NCI-H1105 (cell line): ENCODE measurements around the gene CHCHD6.
A peak's percentile ranks its signal among the peaks of the same experiment; 100 is the strongest.

Experiments
- DNase-seq: peaks from one replicate; lab custom pipeline; 2025; lab: John Stamatoyannopoulos, UW

CHCHD6 gene

DNA sequence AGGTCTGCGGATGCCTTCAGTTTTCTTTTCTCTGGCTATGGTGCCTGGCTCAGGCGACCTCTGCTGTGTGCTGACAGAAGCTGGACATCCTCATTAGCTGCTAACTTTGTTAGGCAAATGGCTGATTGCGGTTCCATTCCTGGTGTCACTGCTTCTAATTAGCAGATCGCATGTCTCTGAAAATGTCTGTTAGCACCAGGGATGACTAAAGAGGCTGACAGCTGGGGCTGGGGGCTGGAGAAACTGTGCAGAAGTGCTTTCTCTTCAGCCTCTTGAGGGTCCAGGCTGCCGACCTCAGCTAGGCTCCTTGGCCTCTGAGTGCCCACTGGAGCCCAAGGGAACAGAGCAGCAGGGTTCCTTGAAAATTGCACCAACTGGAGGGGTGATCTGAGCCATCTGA, 39.3 kb downstream of the CHCHD6 start:
- DNase-seq: no peak

DNA sequence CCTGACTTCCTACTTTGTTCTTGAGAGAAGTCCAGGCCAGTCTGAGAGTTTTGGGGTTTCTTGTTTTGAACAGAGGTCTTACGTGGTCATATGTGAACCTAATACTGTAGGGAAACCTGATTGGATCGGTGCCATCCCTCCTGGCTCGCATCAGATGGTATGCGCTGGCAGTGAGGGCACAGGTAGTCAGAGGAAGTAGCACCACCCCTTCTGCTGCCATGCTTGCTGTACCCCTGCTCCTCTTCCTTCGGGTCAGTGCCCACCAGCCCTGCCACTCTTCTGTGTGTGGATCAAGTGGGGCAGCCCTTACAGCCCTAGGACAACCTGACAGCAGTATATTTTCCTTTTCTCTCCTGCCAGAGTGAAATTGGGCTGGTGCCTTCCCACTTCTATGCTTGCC, 39.7 kb downstream of the CHCHD6 start:
- no peak for DNase-seq

DNA sequence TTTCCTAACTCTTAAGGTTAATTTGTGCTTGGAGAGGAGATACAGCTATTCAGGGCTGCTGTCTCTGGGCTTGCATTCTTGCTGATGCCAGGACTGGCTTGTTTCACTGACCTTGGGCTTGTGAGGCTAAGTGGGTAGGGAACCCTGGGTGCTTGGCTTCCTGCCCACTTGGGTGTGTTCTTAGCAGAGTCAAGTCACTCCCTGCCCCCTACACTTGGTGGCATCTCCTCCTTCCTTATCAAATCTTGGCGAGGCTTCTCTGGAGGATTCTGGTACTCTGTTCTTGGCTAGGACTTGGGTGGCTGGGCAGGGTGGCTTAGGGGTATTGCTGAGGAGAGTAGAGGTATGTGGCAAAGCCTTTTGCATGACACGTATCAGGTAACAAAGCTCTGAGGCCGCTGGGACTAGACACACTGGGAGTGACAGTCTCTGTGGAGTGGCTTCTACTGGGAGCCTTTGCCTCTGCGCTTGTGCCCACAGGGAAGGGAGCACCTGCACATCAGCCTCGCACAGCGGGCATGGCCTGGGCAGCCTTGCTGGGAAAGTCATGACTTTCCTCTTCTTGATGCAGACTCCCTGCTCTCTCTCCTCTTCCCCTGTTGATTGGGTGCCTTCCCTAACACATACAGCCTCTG, 41.8 kb downstream of the CHCHD6 start:
- DNase-seq: no peak

DNA sequence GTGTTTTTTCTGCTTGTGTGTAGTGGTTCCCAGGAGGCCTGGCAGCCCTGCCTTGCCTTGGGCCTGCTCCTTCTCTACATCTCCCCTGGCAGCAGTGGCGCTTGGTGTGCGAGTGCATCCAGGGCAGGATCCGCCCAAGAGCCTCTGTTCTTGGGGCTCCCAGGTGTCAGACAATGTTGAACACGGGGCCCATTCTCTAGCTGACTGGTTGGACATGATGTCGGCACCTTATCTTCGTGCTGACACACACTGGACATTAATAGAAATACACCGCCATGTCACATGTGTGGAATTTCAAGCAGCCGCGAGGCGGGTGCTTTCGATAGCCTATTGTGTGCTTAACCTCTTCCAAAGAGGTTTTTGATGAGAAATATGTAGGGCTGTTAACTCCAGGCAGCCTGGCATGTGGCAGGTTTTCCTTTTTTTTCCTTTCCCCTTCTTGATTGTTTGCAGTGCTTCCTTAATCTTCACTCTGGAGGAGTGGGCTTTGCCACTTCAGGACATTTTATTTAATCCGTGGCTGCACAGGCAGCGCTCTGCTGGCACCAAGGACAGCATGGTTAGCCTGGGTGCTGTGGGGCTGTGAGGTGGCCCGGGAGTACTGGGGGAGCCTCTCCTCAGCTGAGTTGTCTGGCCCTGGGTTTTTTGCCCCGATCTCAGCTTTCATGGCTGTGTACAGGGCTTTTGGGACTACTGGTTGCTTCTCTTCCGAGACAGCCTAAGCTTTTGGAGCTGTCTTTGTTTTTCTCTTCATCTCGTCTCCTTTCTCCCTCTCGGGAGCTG, 42.5 kb downstream of the CHCHD6 start:
- no peak for DNase-seq

DNA sequence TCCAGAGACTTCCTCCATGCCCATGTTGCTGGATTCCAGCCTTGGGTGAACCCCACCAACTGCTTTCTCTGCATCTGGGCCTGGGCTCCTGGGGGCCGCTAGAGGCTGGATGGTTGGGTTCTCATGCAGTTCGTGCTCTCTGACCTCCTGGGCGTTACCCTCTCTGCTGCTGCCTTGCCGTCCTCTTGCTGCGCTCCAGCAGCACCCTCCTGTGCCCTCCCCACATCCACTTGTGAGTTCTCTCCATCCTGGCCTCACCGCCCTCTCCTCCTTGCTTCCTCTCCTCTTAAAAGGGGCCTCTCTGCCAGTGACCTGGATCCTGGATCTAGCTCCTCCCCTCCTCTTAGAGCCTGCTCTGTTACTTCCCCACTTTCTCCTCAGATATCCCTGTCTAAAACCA, 43.7 kb downstream of the CHCHD6 start:
- no peak for DNase-seq

DNA sequence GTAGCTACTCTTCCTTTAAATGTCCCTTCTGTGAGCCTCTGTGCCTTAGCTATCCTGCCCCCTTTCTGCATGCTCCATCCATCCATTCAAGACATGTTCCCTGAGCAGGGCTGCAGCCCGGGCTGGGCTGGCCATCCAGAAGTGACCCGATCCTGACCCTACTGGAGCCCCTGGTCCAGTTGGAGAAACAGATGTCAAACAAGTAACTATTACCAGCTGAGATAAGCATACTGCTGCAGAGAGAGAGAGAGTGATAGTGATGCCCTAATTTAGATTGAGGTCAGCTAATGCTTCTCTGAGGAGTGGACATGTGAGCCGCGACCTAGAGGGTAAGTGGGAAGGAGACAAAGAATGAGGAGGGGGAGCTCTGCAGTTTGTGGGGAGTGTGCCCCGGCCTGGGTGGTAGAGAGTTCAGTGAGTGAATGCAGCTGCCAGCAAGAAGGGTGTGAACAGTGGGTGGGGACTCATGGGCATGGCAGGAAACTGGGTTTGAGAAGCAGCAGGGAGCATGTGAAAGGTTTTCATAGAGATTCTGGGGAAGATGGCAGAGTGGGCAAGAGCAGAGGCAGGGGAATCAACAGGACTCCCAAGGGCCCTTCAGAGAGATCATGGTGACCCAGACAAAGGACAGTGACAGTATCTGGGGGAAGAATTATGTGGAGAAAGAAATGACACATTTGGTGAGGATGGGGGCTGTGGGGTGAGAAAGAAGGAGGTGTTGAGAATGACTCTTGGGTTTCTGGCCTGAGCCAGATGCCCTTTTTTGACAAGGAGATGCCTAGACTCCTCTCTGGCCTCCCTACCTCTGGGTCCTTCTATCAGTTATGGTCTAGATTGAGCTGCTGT, 44.9 kb downstream of the CHCHD6 start:
- DNase-seq: no peak

DNA sequence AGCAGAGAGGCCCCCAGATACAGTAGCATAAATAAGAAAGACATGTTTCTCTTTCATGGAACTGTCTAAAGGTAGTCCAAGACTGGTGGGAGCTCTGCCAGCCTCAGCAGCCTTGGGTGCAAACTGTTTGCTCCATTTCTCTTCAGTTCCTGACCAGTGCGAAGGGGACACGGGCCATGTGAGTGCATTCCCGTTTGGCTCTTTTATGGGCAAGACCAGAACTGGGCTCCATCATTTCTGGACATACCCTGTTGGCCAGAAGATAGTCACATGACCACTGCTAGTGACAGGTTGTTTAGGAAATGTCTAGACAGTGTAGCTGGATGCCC, 45.5 kb downstream of the CHCHD6 start:
- no peak for DNase-seq

DNA sequence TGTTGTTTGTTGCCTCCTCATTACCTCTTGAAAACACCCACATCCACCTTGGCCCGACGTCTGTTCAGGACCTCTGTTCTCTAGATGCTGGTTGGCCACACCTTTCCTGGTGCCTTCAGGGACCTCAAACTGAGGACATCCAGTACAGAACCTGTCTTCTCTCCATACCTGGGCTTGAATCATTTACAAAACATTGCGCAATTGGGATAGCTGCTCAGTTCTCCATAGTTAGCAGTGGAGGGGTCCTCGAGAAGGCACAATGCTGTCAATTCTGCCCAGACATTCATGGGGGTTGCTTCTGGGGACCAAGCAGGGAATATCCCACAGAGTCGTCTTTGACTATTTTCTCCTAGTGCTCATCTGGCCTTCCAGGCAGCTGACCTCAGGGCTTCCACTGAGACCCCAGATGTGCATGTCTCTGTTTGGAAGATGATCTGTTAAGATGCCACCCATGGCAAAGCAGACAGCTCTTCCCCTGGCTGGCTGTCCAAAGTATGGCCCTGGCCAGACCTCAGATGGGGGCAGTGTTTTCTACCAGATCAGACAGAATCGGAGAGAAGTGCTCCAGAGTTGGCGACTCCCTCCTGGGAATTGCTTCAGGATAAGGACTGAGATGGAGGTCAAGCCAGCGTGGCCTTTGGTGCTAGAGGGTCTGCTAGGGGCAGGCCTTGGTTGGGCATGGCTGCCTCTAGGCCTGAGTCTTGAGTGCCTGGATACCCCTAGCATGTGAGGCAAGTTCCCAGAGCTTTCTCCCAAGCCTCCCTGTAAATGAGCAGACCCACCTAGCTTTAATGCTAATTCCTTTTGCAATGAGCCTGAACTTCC, 46.1 kb downstream of the CHCHD6 start:
- DNase-seq: no peak

DNA sequence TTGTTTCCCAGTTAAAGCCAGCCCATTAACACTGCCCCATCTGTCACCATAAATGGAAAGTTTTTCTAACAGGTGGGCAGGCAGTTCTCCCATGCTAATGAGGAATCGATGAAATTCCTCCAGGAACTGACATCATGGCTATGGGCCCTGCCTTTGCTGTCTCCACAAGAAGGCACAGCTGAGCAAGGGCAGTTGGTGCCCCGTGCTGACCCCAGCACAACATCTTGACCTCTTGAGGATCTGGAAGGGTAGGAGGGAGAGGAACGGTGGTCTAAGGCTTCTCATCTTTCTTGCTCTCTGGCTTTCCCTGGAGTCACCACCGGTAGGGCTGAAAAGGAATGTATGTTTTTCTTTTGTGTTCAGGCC, 46.7 kb downstream of the CHCHD6 start:
- no peak for DNase-seq

DNA sequence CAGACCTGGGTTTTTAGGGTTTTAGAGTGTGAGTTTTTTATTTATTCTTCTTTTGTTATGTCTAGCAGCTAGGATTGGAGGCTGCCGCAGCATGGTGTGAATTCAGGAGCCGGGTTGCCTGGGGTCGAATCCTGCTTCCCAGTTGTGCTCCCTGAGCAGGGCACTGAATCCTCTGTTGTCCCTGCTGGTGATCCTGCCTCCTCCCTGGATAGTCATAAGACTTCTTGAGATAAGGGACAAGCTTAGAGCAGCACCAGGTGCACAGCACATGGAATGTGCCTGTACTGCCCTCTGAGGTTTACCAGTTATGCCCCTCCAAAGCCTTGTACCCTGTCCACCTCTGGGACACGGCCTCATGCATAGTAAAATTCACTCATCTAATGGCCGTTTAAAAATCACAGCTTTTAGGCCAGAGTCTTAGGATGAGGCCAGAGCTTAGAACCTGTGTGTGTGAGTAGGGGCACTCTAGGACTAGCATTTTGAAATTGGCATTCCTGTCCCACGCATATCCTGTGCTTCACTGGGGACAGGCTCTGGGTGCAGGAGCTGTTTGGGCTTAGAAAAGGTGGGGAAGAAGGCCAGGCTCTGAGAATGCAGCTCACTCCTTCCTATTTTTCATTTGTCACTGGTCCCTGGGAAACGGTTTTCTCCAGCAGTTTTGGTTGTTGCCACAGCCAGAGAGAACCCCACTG, 47.7 kb downstream of the CHCHD6 start:
- DNase-seq: no peak

DNA sequence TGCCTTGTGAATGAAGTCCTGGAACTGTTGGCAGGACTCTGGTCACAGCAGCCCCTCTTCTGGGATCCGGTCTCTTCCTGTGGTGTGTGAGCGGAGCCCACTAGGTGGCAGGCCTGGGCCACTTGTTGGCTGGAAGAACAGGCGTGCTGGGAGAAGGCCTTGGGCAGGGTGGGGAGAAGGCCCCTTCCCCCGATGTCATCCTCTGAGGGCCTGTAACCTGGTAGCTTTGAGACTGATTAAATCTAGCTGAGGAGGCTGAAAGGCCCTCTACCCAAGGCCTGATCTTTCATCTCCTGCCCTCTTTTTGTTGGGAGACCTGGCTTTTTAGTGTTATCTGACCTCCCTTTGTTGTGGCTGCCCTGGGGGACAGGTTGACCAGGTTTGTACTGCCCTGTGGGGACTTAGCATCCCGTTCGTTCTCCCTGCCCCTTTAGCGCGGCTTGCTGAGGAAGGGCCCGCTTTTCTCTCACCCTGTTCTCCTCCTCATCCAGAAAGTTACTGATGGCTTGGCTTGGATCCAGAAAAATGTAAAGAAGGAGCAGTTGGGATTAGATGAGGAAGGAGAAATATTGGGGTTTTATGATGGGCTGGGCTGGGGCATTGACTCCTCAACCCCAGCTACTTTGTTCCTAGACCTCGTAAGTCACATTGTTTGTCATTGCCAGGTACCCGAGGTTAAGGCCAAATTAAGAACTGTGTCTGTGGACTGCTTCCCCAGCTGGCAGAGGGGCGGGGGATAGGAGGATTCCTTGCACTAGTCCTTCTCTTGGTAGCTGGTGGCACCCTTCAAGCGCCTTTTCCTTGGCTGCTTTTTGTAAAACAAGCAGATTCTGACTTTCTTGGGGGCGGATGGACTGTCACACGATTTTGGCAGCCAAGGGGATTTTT, 48.5 kb downstream of the CHCHD6 start:
- DNase-seq: peak; percentile 83

DNA sequence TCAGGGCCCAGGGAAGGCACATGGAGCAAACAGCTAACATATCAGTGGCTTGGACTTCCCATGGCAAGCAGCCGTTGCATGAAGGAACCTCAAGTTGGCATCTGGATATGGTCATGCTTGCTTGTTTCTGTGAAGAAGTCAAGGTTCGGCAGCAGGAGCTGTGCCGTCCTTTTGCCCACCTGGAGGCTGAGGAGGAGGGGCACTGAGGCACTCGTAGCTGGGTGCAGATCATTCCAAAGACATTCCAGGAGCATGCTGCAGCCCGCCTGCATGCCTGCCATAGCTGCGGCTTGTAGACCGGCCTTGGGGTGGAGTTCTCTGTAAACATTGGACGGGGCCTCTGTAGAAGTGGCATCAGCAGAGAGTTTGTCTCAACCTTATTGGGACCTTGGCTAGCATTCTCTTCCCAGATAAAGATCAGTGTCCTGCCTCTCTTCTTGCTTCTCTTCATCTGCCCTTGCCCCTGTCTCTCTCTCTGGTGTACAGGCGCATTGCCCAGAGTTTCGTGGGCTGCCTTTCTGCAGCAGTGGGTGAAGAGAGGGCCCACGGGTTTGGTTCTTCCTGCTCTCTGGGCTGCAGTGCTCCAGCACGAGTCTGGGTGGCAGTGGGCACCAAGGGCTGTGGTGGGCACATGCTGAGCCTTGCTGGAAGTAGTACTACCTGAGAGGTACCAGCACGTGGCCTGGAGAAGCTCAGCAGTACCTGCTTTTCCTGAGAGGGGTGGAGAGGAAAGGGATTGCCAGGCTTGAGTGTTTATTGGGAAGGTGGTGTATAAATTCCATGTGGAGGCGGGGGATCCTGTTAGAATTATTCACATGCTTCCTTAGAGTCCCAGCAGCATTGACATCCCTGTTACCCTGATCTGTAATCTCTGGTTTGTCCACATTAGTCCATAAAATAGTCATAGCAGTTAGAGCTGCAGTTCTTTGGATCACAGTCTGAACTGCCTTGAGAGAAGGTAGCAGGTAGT, 49.4 kb downstream of the CHCHD6 start:
- DNase-seq: no peak

DNA sequence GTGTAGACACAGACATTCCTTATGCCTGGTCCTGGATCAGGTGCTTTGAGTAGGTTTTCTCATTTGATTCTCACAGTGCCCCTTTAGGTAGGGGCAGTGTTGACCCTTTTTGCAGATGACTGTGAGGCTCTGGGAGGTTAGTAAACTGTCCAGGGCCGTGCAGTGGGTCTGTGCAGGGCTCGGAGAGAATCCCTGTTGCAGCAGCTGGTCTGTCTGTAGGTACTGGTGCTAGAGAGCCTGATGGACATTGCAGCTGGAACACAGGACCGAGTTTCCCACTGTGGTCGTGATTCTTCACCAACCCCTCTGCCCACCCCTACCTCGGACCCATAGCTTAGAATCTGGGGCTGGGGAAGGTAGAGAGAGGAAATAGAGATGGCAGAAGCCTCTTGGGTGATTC, 51.8 kb downstream of the CHCHD6 start:
- DNase-seq: no peak

DNA sequence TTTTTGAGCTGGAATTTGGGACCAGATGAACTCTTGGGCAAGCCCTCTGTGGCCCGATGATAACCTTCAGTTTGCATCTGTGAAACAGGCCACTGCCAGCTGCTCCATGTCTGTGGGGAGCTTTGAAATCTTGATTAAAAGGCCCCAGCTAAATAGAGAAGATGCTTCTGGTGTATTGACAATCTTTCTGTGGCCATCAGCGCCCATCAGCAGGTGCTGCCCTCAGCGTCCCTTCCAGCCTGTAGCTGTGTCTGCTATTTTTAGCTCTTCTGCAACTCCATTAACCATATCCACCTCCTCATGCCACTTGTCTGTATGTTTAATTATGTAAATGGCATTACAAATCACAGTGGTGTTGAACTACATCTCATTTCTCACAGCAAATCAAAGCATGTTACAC, 54.0 kb downstream of the CHCHD6 start:
- no peak for DNase-seq

DNA sequence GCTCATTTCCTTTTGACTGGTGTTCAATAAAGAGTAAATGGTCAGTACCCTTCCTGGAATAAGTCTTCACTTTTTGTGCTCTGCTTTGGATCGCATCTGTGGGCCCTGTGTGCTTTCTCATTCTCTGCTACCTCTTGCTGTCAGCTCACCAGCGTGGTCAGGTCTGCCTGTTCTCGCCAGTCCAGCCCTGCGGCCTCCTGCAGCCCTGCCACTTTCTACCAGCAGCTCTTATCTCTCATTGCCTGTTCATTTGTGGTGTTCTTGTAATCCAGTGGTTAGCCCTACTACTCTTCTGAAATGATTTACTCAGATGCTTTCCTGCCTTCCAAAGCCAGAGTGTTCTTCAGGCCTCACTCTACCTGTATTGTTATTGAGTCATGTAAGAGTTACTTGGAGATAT, 54.8 kb downstream of the CHCHD6 start:
- DNase-seq: no peak

DNA sequence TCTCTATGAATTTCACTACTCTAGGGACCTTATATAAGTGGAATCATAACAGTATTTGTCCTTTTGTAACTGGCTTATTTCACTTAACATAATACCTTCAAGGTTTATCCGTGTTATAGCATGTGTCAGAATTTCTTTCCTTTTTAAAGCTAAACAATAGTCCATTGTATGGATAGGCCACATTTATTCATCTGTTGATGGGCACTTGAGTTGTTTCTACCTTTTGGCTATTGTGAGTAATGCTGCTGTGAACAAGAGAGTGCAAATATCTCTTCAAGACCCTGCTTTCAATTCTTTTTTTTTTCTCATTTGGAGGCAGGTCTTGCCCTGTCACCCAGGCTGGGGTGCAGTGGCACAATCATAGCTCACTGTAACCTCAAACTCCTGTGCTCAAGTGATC, 56.5 kb downstream of the CHCHD6 start:
- DNase-seq: no peak

DNA sequence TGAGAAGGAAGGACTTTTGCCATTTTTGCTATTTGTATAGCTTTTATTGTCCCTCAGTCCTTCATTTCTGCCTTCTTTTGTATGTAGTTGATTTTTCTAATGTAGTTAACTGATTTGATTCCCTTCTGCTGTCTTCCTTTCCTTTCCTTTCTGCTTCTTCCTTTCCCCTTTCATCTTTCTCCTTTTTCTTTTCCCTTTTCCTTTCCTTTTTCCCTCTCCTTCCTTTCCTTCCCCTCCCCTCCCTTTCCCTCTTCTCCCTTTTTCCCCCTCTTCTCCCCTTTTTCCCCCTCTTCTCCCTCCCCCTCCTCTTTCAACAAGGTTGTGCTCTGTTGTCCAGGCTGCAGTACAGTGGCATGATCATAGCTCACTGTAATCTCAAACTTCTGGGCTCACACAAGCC, 59.0 kb downstream of the CHCHD6 start:
- DNase-seq: no peak

DNA sequence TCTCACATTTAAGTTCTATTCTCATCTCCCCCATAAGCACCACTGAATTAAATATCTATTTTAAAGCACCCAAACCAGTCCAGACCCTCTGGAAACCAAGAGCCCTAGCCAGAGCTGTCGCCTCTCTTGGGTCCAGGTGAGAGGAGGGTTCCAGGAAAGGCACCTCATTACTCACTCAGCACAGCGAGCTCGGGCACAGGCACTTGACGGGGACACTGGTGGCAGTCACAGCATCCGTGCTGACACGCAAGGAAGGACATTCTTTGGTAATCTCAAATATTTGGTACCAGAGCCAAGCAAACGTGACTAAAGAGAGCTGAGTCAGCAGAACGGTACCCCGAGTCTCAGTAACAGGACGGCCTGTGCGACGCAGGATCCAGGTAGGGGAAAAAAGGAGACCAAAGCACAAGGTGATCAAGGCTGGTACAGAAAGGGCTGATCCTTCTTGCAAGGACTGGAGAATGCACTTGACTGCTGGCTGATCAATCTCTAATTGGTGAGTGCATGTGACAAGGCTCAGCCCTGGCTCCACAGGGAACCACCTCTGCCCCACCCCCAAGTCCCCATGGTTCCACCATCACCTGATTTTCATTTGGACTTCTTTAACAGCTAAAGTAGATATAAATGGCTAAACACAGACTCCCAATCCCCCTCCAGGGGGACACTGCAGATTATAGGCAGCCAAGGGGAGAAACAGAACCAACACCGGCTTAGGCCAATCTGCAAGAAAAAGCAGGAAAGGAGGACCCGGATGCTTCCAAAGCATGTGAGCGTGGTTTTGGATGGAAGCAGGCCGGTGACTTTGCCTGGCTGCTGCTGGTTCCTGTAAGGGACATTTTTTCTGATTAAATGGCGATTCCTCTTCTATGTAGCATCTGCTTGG, 61.4 kb downstream of the CHCHD6 start:
- DNase-seq: no peak

DNA sequence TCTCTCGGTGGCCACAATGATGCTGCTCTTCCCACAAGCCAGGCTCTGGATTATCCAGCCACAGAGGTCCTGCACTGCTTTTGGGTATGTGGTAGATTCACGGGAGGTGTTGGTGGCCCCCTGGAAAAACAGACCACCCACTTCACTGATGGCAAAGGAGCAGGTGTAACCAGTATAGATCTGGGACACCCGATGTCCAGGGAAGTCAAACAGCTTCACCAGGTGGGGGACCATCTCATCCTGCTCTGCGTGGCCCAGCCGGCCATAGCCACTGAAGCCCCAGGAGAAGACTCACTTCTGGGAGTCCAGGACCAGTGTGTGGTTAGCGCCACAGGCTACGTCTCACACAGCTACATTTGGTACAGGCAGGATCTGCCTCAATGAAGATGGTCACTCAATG, 62.6 kb downstream of the CHCHD6 start:
- DNase-seq: no peak
